HEK293 (cell line): ENCODE results near the gene KRTCAP2.

ENCODE experiments used
- KLF7 ChIP-seq: fragments of 450-650 bp; formaldehyde crosslinking; IDR thresholded peaks from 2 replicates; pipeline ENCODE4 v1.5.1; 2016; ENCODE audit warnings: missing biosample characterization, missing genetic modification characterization, borderline replicate concordance
- REPIN1 ChIP-seq: fragments of 450-650 bp; formaldehyde crosslinking; IDR thresholded peaks from 2 replicates; pipeline ENCODE4 v1.5.1; 2017; ENCODE audit warnings: missing biosample characterization, missing genetic modification characterization, low read depth
- SP7 ChIP-seq: fragments of 450-650 bp; formaldehyde crosslinking; IDR thresholded peaks from 2 replicates; pipeline ENCODE4 v1.5.1; 2016; ENCODE audit warnings: missing biosample characterization, missing genetic modification characterization
- ZBTB1 ChIP-seq: fragments of 450-650 bp; formaldehyde crosslinking; IDR thresholded peaks from 2 replicates; pipeline ENCODE4 v1.5.1; 2016; ENCODE audit warnings: missing biosample characterization, missing genetic modification characterization
- ZBTB11 ChIP-seq: fragments of 450-650 bp; formaldehyde crosslinking; conservative IDR thresholded peaks from 2 replicates; pipeline ENCODE4 v1.5.1; 2016; ENCODE audit warnings: low read depth, missing biosample characterization, missing genetic modification characterization
- ZBTB8A ChIP-seq: fragments of 450-650 bp; formaldehyde crosslinking; IDR thresholded peaks from 2 replicates; pipeline ENCODE4 v1.5.1; 2016; ENCODE audit warnings: missing biosample characterization, missing genetic modification characterization
- ZNF133 ChIP-seq: fragments of 450-650 bp; formaldehyde crosslinking; IDR thresholded peaks from 2 replicates; pipeline ENCODE4 v1.5.1; 2016; ENCODE audit warnings: missing biosample characterization, missing genetic modification characterization
- ZNF223 ChIP-seq: fragments of 450-650 bp; formaldehyde crosslinking; IDR thresholded peaks from 2 replicates; pipeline ENCODE4 v1.5.1; 2016; ENCODE audit warnings: missing biosample characterization, missing genetic modification characterization
- ZNF280D ChIP-seq: fragments of 450-650 bp; formaldehyde crosslinking; IDR thresholded peaks from 2 replicates; pipeline ENCODE4 v1.5.1; 2016; ENCODE audit warnings: missing biosample characterization, missing genetic modification characterization
- ZNF335 ChIP-seq: fragments of 450-650 bp; formaldehyde crosslinking; conservative IDR thresholded peaks from 2 replicates; pipeline ENCODE4 v1.5.1; 2016; ENCODE audit warnings: missing biosample characterization, missing genetic modification characterization
- ZNF398 ChIP-seq: fragments of 450-650 bp; formaldehyde crosslinking; IDR thresholded peaks from 2 replicates; pipeline ENCODE4 v1.5.1; 2017; ENCODE audit warnings: missing biosample characterization, missing genetic modification characterization
- ZNF510 ChIP-seq: fragments of 450-650 bp; formaldehyde crosslinking; IDR thresholded peaks from 2 replicates; pipeline ENCODE4 v1.5.1; 2018; ENCODE audit warnings: mild to moderate bottlenecking, missing genetic modification characterization, missing biosample characterization; ENCODE audit not compliant: insufficient replicate concordance
- ZNF561 ChIP-seq: fragments of 450-650 bp; IDR thresholded peaks from 2 replicates; pipeline ENCODE4 v1.5.1; 2018; ENCODE audit warnings: missing biosample characterization, missing genetic modification characterization, borderline replicate concordance
- ZNF571 ChIP-seq: fragments of 450-650 bp; formaldehyde crosslinking; IDR thresholded peaks from 2 replicates; pipeline ENCODE4 v1.5.0; 2017; ENCODE audit warnings: missing biosample characterization, missing genetic modification characterization
- ZNF623 ChIP-seq: fragments of 450-650 bp; formaldehyde crosslinking; IDR thresholded peaks from 2 replicates; pipeline ENCODE4 v1.5.1; 2016; ENCODE audit warnings: missing biosample characterization, missing genetic modification characterization
- ZNF747 ChIP-seq: fragments of 450-650 bp; formaldehyde crosslinking; IDR thresholded peaks from 2 replicates; pipeline ENCODE4 v1.5.1; 2016; ENCODE audit warnings: missing biosample characterization, missing genetic modification characterization
- ZNF76 ChIP-seq: fragments of 450-650 bp; formaldehyde crosslinking; IDR thresholded peaks from 2 replicates; pipeline ENCODE4; 2016; ENCODE audit warnings: low read depth, missing biosample characterization, missing genetic modification characterization, borderline replicate concordance
- ZNF830 ChIP-seq: fragments of 450-650 bp; IDR thresholded peaks from 2 replicates; pipeline ENCODE4 v1.5.0; 2018; ENCODE audit warnings: missing biosample characterization, missing genetic modification characterization, low read depth, mild to moderate bottlenecking, moderate library complexity
- TF ChIP-seq, protein P1 (sequence below): fragments of 450-650 bp; formaldehyde crosslinking; IDR thresholded peaks from 2 replicates; pipeline ENCODE4 v1.5.1; 2016; ENCODE audit warnings: missing biosample characterization, missing genetic modification characterization, borderline replicate concordance
- TF ChIP-seq, protein P2 (sequence below): fragments of 450-650 bp; formaldehyde crosslinking; IDR thresholded peaks from 2 replicates; pipeline ENCODE4 v1.5.1; 2016; ENCODE audit warnings: missing biosample characterization, missing genetic modification characterization
- TF ChIP-seq, protein P3 (sequence below): fragments of 450-650 bp; formaldehyde crosslinking; IDR thresholded peaks from 2 replicates; pipeline ENCODE4 v1.5.1; 2017; ENCODE audit warnings: missing biosample characterization, missing genetic modification characterization

KRTCAP2 gene

GRCh38 chr1:155193275-155193990 is 20.3 kb upstream of the KRTCAP2 start (continued):
- TF ChIP-seq ZBTB11 (peak; percentile 48), ZNF830 (tag by site-specific recombination) (no peak), ZNF623 (tag by site-specific recombination) (peak; percentile 18), ZNF223 (no peak), SP7 (peak; percentile 79; the same call in 1 of the 2 replicates), REPIN1 (tag by site-specific recombination) (no peak), ZNF571 (no peak), ZNF747 (tag by site-specific recombination) (no peak), ZNF398 (tag by site-specific recombination) (peak; percentile 73), ZNF561 (tag by site-specific recombination) (peak; percentile 92), ZNF133 (tag by site-specific recombination) (no peak), ZBTB1 (tag by site-specific recombination) (0 out of 2 replicates have a peak, but pooled peaks have one; percentile 38), ZNF510 (tag by site-specific recombination) (no peak), ZBTB8A (peak; percentile 94), ZNF76 (tag by site-specific recombination) (peak; percentile 68; the same call in 1 of the 2 replicates), KLF7 (tag by site-specific recombination) (peak; percentile 60), ZNF335 (tag by site-specific recombination) (peak; percentile 88), ZNF280D (tag by site-specific recombination) (no peak)
- TF ChIP-seq, protein P1, sequence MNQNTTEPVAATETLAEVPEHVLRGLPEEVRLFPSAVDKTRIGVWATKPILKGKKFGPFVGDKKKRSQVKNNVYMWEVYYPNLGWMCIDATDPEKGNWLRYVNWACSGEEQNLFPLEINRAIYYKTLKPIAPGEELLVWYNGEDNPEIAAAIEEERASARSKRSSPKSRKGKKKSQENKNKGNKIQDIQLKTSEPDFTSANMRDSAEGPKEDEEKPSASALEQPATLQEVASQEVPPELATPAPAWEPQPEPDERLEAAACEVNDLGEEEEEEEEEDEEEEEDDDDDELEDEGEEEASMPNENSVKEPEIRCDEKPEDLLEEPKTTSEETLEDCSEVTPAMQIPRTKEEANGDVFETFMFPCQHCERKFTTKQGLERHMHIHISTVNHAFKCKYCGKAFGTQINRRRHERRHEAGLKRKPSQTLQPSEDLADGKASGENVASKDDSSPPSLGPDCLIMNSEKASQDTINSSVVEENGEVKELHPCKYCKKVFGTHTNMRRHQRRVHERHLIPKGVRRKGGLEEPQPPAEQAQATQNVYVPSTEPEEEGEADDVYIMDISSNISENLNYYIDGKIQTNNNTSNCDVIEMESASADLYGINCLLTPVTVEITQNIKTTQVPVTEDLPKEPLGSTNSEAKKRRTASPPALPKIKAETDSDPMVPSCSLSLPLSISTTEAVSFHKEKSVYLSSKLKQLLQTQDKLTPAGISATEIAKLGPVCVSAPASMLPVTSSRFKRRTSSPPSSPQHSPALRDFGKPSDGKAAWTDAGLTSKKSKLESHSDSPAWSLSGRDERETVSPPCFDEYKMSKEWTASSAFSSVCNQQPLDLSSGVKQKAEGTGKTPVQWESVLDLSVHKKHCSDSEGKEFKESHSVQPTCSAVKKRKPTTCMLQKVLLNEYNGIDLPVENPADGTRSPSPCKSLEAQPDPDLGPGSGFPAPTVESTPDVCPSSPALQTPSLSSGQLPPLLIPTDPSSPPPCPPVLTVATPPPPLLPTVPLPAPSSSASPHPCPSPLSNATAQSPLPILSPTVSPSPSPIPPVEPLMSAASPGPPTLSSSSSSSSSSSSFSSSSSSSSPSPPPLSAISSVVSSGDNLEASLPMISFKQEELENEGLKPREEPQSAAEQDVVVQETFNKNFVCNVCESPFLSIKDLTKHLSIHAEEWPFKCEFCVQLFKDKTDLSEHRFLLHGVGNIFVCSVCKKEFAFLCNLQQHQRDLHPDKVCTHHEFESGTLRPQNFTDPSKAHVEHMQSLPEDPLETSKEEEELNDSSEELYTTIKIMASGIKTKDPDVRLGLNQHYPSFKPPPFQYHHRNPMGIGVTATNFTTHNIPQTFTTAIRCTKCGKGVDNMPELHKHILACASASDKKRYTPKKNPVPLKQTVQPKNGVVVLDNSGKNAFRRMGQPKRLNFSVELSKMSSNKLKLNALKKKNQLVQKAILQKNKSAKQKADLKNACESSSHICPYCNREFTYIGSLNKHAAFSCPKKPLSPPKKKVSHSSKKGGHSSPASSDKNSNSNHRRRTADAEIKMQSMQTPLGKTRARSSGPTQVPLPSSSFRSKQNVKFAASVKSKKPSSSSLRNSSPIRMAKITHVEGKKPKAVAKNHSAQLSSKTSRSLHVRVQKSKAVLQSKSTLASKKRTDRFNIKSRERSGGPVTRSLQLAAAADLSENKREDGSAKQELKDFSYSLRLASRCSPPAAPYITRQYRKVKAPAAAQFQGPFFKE (tag by site-specific recombination): no peak; the same call in 1 of the 2 replicates
- TF ChIP-seq, protein P2, sequence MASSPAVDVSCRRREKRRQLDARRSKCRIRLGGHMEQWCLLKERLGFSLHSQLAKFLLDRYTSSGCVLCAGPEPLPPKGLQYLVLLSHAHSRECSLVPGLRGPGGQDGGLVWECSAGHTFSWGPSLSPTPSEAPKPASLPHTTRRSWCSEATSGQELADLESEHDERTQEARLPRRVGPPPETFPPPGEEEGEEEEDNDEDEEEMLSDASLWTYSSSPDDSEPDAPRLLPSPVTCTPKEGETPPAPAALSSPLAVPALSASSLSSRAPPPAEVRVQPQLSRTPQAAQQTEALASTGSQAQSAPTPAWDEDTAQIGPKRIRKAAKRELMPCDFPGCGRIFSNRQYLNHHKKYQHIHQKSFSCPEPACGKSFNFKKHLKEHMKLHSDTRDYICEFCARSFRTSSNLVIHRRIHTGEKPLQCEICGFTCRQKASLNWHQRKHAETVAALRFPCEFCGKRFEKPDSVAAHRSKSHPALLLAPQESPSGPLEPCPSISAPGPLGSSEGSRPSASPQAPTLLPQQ (tag by site-specific recombination): peak; percentile 82
- TF ChIP-seq, protein P3, sequence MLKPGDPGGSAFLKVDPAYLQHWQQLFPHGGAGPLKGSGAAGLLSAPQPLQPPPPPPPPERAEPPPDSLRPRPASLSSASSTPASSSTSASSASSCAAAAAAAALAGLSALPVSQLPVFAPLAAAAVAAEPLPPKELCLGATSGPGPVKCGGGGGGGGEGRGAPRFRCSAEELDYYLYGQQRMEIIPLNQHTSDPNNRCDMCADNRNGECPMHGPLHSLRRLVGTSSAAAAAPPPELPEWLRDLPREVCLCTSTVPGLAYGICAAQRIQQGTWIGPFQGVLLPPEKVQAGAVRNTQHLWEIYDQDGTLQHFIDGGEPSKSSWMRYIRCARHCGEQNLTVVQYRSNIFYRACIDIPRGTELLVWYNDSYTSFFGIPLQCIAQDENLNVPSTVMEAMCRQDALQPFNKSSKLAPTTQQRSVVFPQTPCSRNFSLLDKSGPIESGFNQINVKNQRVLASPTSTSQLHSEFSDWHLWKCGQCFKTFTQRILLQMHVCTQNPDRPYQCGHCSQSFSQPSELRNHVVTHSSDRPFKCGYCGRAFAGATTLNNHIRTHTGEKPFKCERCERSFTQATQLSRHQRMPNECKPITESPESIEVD (tag by site-specific recombination): no peak
